Activated T-helper 1 cell treated with Interleukin-2 at 50 U/mL for 16 hours (primary cell): ENCODE results near the gene CISH.
A peak's percentile ranks its signal among the peaks of the same experiment; 100 is the strongest.

Experiments used
- DNase-seq: peaks from one replicate; pipeline ENCODE4 v3.0.0-alpha.2; 2020; ENCODE audit warnings: low read depth

Gene CISH

DNA sequence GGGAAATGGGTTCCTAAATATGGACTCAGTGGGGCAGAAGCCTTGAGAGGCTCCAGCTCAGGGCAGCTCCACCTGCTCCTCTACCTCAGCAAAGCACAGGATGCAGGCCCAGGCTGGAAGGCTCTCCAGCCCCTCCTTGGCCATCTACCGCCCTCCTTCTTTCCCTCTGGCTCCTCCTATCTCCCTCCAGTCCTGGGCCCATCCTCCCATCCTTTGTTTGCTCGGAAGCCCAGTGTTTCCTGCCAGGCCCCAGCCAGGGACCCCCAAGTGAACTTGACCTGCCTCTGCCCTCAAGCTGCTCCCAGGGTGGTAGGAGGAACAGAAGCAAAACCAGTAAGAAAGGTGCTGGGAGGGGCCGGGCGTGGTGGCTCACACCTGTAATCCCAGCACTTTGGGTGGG is 25.4 kb upstream of the CISH start:
- DNase-seq: no peak

DNA sequence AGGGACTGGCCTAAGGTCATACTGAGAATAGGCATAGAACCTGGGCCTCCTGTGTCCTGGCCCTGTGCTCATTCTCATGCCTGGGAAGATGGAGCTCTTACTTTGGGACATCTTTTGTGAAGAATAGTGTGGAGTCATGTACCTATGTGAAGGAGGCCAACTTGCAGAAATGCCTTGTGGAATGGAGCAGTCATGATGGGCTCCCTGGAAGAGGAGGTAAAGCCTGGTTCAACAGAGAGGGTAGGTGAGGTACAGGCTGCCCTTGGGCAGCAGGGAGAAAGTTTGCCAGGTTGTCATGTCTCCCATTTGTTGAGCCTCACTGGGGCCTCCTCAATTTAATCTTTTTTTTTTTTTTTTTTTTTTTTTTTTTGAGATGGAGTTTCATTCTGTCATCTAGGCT is 23.5 kb upstream of the CISH start:
- no peak for DNase-seq

DNA sequence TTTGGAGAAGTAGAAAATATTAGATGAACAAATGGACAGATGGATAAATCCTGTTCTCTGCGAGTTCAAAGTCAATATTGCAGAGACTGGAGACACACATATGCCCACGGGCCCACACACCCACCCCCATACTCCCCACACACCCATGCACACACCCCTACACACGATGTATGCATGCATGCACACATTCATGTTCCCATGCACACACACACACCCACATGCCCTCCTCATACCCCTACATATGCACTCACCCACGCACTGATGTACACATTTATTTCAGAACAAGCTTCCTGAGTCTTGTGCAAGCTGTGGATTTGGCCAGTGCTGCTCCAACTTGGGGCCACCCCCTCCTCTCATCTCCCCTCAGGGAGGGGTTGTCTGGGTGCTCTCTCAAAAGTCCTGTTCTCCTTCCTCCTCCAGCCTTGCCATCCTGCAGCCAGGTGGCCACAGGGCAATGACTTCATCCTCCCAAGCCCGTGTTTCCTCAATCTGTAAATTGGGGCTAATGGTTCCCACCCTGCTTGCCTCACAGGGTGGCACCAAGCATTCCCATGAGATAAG is 21.7 kb upstream of the CISH start:
- DNase-seq: no peak

DNA sequence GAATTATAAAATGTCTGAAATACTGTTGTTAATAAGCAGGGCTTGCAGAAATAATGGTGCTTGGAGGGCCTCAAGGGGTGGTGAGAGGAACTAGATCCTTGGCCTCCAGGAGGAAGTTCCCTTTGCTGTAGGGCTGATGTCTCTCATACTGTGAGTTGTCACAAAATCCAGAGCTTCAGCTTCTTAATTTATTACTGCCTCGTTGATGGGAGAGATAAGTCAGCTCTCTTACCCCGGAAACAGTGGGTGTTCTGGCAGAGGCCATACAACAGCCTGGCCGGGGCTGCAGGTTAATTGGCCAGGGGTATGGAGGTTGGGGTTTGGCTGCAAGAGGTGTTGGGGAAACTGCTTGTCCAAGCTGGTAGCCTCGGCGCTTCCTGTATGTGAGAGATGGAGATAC is 20.9 kb upstream of the CISH start:
- no peak for DNase-seq

DNA sequence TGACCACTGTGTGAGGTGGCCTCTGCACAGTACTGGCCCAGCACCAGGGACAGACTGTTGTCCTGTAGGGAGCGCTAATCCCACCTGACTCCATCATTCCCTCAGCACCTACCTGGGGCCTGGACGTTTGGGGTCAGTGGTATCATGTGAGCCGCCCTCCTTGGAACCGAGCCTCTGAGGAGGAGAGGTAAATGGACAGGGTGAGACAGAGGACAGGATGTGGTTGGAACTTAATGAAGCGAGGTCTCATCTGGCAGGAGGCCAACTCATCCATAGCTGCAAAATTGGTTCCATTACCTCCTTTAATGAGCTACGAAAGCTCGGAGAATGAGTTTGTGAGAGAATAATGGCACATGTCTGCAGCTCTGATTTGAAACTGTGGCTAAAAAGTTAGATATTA is 19.3 kb upstream of the CISH start:
- no peak for DNase-seq

DNA sequence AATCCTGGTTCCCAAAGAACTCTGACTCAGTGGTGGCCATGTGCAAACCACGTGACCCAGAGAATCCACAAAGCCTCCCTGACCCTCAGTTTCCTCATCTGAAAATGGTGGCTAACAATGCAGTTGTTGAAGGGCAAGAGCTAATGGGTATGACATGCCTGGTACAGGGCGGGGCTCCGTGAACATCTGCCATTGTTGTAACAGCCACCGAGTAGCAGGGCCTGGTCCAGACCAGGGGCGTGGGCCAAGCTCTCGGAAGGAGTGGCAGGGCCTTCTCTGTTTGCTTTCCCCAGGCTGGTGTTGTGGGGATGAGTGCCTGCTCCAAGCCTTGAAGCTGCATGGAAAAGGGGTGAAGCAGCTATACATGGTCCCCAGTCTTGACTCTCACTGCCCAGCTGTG is 18.8 kb upstream of the CISH start:
- no peak for DNase-seq

DNA sequence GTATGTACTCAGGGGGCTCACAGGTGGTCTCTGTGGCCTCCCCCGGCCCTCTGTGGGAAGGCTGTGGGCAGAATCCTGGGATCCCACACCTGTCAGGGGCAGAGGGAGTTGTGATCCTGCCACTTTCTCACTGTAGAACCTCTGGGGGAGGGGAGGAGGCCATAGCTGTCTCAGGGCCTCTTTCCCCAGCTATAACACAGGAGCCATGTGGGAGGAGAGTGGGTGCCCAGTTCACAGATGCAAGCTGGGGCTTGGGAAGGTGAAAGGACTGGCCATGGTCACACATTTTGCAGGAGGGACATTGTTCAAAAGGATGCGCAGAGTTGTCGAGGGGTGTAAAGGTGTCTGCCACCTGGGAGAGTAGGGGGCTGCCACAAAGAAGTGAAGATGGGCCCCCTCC is 17.0 kb upstream of the CISH start:
- no peak for DNase-seq

DNA sequence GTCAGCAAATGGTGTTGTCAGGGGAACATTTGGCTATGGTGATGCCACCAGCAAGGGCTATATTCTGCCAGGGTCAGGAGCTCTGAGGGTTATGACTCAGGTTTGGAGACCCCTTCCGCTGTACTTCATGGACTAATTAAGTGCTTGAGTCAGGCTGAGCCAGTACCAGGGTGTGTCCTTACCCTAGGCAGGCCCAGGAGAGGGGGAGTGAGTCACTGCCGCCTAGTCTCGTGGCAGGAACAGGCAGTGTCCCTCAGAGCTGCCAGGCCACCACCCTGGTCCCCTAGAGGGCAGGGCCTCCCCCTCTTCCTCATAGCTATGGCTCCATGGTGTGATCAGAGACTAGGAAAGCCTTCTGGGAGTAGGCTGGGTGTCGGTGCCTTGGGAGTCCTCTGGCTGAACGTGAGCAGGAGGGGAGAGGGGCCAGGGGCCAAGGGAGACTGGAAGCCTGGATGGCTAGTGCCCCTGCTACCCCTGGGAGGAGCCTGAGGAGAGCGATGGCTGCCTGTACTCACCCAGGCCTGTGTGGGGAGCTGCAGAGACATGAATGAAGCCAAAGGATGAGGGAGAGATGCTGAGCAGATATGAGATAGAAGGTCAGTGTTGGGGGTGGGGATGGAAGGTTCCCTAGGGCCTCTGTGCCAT is 16.0 kb upstream of the CISH start:
- no peak for DNase-seq

DNA sequence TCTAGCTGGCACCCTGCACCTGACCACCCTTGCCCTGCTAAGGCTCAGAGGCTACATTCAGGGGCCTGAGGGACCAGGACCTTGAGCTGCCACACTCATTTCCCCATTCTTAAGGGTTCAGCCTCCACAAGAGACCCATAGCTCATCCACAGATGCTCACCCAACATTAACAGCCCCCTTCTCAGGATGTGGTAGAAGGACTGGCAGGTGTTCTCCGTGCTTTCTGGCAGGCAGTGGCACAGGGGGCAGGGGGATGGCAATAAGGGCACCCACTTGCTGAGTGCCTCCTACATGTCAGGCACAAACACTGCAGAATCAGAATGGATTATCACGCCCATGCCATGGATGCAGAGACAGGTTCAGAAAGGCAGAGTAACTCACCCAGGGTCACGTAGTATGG is 14.8 kb upstream of the CISH start:
- no peak for DNase-seq

DNA sequence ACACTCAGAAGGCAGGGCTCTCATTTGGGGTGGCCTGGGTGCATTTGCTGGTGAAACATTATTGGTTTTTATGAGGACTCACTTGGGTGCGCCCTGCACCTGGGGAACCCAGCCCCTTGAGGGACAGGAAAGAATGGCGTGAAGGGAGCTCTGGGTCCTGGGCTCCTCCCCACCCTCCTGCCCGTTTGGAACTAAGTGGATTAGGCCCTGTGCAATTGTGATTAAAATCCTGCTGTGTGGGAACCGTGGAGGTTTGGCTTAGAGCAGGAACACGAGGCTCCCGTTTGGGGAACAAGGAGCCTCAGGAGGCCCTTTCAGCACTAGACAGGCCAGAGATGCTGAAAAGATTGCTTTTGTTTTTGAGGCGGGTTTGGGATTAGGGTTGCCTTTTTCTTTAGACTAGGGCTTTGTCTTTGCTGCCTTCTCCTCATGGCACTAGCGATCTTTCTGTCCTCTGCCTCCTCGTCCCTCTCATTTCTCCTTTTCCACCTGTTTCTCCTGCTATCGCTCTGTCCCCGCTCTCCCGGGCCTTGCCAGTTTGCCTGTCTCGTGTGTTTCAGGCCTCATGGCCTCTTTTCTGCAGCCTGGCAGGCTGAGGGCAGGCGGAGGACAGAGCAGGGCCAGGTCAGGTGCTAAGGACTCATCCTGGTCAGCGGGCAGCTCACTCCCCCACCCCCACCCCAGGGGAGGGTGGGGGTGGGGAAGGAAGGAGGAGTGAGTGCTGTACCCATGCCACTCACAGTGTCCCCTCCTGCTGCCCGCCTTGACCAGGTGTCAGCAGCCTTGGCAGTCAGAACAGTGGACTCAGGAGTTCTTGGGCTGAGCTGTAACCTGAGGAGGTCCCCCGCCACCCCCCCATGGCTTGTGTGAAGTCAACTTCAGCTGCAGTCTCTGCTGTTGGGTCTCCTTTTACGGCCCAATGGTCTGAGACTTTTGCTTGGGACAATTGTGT is 13.9 kb upstream of the CISH start:
- no peak for DNase-seq

DNA sequence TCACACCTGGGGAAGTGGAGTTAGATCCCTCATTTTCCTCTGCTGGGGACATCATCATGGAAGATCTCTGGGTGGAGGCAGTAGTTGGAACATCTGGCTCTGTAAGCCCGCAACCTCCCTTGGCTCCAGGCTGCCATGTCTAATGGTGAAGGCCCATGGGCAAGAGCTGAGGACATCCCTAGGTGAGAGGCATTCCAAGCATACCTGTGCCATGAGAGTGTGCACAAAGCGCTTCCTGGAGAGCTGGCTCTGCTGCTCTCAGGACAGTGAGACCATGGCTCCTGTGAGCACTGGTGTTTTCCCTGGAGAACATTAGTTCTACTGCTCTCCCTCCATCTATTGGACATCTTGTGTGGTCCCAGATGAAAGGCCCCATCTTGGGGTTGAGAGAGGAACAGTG is 13.1 kb upstream of the CISH start:
- no peak for DNase-seq

DNA sequence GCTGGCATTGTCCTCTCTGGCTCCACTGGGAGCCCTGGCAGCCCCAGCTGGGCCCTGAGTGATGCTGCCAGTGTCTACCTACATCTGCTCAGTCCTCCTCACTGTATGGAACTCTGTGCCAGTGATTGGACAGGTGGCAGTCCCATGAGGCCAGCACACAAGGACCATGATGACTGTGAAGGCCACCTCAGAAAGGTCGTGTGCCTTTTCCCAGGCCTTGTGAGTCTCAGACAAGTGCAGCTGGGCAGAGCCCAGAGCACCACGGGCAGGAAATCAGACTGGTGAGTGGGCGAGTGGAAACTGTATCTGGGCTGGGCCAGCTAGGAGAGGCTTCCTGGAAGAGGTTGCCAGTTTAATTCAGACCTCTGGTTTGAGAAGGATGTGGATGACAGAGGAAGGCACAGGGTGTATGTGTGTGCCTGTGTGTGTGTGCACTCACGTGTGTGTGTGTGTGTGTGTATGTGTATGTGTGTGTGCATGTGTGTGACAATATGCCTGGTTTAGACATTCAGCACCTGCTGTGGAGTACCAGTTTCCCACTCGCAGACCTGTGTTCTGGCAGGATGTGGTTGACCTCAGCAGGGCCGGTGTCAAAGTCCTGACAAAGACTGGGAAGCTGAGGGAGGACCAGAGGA is 12.4 kb upstream of the CISH start:
- no peak for DNase-seq

DNA sequence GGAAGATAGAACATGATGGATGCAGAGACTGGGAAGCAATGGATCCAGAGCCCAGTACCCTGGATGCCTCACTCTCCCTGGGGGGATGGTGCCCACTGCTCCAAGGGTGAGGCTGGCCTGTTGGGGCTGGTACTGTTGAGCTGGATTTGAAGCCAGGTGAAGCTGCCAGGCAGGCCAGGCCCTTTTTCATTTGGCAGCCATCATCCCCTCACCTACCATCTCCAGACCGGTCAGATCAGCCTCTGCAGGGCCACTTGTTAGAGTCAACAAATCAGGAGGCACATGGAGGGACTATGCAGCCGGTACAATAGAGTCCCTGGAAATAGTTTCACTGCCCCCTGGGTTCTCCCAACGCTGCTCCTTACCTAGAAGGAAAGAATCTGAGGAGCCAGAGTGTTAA is 11.3 kb upstream of the CISH start:
- DNase-seq: no peak

DNA sequence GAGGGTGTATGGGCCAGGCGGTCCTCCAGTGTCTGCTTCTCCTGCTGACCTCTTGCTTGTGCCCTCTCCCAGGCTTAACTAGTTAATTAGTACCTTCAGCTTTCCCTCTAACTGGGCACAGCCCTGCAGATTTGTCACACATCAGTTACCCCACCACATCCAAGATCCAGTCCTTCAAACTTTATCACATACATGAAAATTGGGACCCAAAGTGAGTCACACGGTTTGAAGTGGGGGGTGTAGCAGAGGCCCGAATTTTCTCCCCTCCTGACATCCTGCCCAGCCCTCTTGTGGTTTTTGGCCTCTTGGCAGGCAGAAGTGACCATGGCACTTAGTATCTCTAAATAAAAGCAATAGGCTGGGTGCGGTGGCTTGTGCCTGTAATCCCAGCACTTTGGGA is 9.2 kb upstream of the CISH start:
- no peak for DNase-seq

DNA sequence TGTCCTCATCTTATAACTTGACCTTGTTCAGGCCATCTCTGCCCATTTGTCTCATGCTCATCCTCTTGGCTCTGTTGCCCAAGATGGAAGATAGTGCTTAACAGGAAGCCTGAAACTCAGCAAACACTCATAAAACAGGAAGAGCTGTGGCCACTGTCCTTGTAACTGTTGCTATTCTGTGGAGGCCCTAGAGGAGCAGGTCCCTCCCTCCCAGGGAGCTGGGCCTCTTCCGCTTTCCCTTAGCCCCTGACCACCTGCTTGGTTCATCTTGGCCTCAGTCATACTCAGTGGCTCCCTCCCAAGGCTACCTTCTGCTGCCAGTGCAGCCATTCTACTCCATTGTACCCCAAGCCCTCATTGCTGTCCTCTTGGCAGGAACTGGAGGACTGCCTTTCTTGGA is 8.8 kb upstream of the CISH start:
- no peak for DNase-seq

DNA sequence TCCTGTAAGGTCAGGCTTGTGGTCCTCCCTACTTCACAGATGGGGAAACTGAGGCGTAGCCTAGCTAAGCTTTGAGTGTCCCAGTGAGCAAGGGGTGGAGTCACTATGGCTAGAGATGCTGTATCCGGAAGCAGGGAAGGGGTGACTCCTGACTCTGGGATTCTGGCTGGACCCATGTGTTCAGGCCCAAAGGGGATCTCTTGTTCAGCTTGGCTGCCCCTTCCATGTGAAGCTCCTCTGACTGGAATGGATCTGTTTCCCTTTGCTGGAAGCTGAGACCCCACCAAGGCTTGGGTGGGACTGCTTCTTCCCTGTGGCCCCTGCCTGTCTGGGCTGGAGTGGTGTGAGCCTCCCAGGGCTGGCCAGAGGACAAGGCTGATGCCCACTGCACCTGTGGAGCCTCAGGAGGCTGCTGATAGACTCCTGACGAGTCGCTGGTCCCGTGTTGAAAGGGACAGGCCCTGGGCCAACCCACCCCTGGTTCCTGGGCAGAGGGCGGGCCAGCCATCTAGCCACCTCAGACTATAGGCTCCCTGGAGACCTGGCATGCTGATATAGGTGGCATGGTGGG is 6.4 kb upstream of the CISH start:
- no peak for DNase-seq

DNA sequence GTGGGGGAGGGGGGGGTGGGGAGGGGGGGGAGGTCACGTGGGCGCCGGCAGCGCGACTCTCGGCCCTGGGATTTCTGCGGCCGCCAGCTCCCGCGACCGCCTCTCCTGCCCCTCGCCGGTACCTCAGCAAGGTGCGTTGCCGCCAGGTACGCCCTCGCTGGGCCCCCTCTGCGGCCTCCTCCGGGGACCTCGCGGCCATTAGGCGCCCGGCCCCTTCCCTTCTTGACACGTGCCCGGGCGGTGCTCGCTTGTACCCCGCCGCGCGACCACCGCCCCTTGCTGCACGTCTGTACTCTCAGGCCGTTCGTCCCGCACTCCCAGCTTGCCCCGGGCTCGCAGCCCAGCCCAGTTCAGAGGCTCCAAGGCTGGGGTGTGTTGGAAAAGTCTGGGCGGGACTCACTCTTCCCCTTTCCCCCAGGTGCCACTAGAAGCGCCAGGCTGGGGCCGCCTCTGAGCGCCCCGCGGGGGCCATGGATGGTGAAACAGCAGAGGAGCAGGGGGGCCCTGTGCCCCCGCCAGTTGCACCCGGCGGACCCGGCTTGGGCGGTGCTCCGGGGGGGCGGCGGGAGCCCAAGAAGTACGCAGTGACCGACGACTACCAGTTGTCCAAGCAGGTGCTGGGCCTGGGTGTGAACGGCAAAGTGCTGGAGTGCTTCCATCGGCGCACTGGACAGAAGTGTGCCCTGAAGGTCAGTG is 5.7 kb upstream of the CISH start, which contains the start of gene MAPKAPK3:
Gene MAPKAPK3 (plus strand): TSS at position 56 of the 696 bp plus-strand sequence. CDS start 415 bp downstream, at position 471.
- DNase-seq: no peak

DNA sequence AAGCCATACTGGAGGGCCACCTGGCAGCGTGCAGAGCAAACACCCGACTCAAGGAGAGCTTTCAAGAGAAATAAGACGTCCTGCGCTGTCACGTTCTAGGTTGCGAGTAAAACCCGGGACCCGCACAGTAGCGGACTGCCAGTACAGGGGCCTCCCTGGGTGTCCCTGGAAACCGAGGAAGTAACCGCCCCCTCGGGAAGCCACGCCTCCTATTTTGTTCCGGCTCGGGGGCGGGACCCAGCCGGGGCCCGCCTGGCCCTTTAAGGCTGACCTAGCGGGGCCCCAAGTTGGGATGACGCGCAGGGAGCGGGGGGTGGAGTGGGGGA is 5.2 kb upstream of the CISH start:
- peak; percentile 91 for DNase-seq

DNA sequence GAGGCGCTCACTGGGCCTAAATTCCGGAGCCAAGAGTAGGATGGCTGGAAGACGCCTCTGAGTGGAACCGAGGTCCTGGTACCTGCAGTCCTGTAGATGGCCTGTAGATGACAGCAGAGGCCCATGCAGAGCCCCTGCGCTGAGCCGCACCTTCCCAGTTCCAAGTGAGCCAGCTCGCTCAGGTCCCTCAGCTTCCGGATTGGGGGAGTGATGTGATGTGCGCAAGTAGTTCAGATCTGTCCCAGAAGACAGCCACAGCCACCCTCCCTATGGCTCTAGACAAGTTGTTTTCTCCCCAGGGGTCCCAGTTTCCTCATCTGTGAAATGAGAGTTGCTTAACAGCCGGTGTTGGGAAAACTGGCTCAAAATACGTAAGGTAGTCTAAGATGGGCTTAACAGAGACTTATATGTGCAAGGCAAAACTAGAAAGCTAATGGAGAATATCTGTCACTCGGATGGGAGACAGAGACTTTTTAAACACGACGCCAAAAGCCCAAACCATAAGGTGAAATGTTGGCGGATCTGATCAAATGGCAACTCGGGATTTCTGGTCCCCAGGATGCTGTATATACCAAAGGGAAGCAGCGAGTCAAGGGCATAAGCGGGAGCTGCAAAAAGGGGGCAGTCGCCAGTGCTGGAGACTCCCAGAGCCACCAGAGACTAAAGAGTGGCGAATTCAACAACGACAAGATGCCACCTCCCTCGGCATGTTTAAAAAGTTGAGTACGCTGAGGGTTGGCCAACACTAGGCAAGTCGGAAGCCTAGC is 4.6 kb upstream of the CISH start:
- peak; percentile 72 for DNase-seq

DNA sequence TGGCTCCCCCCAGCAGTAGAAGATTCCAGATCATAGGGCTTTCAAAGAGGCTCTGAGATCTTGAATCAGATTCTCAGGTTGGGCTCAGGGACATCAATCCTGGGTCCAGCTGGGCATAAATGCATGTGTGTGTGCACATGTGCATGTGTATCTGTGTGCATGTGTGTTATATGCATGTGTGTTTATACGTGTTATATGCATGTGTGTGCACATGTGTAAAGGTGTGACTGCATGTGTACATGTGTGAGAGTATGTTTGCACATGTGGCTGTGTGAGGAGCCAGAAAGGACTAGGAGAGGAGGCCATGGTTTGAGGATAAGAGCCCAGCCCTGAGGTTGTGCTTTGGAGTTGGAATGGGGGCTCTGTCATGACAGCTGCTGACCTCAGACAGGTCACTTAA is 3.6 kb upstream of the CISH start:
- no peak for DNase-seq
